GM18519 (cell line): ENCODE results near the gene ITGA7.
A peak's percentile ranks its signal among the peaks of the same experiment; 100 is the strongest.
"Not testable (repeated sequence)": the region's sequence is repeated elsewhere in the genome, so short reads cannot be mapped to it uniquely, and the experiment has no call there.

Source experiments
- ATAC-seq: cut with Tn5 transposase; IDR thresholded peaks from one replicate; pipeline ENCODE4 v1.9.1; 2021; ENCODE audit warnings: mild to moderate bottlenecking, moderate library complexity; ENCODE audit not compliant: unreplicated experiment, low FRiP score

ITGA7 gene

GRCh38 chr12:55657212-55657611 lies 50.5 kb downstream of the ITGA7 start:
- ATAC-seq, result no peak

DNA sequence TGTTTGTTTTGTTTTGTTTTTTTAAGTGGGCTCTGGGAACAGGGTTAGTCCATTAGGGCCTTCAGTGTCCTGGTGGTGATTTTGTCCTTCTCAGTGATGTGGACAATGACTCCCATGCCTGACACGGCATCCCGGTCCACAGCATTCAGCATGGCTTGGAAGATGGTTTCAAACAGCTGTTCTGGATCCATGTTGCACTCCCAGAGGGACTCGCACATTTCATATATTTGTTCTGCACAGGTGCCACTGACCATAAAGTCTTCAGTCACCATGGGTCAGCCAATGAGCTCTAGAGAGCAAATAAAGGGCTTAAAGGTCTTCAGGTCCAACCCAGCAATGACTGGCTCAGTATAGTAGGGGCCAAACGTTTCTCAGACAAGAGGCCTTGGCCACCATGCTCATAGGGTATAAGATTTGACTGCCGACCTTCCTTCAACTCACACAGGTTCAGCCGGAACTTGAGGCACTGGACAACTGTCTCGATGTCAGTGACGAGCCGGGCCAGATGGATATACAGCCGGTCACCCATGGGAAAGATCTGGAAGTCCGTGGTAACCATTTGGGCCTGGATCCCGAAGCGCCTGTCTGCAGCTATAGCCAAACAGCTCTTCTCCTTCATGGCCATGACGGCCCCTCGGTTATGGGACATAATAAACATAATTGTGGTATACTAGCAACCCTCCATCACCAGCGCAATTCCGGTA lies 53.0 kb downstream of the ITGA7 start:
- ATAC-seq, result no peak

- no peak for ATAC-seq
Measured at GRCh38 chr12:55653031-55653430, 54.7 kb downstream of the ITGA7 start.

GRCh38 chr12:55652352-55652751 lies 55.4 kb downstream of the ITGA7 start:
- ATAC-seq, result no peak

GRCh38 chr12:55651299-55651683 lies 56.4 kb downstream of the ITGA7 start:
- ATAC-seq, result no peak

DNA sequence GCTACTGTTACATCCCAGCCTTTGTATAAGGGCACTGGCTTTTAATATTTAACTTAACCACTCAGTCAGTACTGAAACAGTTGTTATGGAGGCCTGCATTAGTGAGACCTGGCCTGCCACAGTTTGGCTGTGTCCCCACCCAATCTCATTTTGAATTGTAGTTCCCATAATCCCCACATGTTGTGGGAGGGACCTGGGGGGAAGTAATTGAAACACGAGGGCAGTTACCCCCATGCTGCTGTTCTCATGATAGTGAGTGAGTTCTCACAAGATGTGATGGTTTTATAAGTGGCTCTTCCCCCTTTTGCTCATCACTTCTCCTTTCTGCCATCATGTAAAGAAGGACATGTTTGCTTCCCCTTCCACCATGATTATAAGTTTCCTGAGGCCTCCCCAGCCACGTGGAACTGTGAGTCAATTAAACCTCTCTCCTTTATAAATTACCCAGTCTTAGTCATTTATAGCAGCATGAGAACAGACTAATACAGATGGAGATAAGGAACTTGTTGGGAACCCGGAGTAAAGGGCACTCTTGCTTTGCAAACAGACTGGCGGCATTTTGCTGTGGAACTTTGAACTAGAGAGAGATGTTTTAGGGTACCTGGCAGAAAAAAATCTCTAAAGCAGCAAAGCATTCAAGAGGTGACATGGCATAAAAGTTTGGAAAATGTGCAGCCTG lies 56.9 kb downstream of the ITGA7 start:
- ATAC-seq, result not testable (repeated sequence)

- no peak for ATAC-seq
Measured at GRCh38 chr12:55647027-55647426, 60.7 kb downstream of the ITGA7 start.

GRCh38 chr12:55644591-55644990 lies 63.1 kb downstream of the ITGA7 start:
- no peak for ATAC-seq

DNA sequence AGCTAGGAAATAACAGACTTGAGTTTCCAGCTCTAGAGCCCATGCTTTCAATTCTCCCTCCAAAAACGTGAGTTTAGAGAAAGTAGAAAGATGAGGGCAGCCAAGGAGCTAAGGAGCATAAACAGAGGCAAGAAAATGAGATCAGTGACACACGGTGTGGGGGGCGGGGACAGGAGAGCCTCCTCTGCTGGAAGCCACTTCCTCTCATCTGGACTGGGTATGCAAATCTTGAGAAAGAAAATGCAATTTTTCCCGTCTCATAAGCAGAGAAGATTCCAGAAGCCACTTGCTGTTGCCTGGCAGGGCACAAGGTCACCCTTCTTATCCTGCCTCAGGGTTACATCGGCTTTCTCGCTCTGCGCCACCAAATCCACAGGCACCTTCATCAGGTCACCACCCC lies 65.0 kb downstream of the ITGA7 start:
- no peak for ATAC-seq

GRCh38 chr12:55642267-55642666 lies 65.4 kb downstream of the ITGA7 start:
- ATAC-seq, result peak; percentile 27

GRCh38 chr12:55641595-55641994 lies 66.1 kb downstream of the ITGA7 start:
- no peak for ATAC-seq

DNA sequence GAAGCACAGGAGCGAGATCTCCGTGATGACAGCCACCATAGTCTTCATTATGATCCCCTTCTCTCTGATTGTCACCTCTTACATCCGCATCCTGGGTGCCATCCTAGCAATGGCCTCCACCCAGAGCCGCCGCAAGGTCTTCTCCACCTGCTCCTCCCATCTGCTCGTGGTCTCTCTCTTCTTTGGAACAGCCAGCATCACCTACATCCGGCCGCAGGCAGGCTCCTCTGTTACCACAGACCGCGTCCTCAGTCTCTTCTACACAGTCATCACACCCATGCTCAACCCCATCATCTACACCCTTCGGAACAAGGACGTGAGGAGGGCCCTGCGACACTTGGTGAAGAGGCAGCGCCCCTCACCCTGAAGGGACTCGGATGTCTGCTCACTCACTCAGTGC lies 70.2 kb downstream of the ITGA7 start:
- no peak for ATAC-seq

- no peak for ATAC-seq
Measured at GRCh38 chr12:55636853-55637252, 70.9 kb downstream of the ITGA7 start, which contains the start of gene OR10P1. OR10P1 (plus strand) TSS chr12:55636892; CDS start chr12:55636892, 0 bp downstream.

DNA sequence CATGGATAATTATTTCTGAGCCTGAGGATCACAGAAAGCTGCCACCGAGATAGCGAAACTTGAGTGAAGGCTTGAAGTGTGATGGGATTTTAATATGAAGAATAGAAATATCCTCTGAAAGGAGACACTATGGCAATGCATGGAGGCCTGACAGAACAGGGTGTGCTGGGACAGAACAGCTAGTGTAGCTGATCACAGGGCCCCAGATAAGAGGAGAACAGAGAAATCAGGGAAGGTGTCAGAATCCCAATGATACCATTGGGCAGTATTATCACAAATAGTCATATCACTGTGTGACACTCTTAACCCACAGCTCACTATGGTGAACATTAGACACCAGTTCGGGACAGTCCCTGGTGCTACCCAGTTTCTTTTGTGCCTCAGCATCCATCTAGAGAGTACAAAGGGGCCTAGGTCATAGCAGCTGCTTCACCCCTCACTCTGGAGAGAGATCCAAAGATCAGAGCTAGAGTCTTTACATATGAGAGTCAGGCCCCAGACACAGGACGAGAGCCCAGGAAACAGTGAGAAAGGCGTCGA lies 71.5 kb downstream of the ITGA7 start:
- ATAC-seq, result no peak
